DMS 273 treated with DMSO at 0.1 percent for 48 hours (cell line): ENCODE results near the gene CDK6.
"Not testable (repeated sequence)": the region's sequence is repeated elsewhere in the genome, so short reads cannot be mapped to it uniquely, and the experiment has no call there.

Experiments used
- DNase-seq: peaks from one replicate; lab custom pipeline; 2025; lab: John Stamatoyannopoulos, UW

The CDK6 gene

DNA sequence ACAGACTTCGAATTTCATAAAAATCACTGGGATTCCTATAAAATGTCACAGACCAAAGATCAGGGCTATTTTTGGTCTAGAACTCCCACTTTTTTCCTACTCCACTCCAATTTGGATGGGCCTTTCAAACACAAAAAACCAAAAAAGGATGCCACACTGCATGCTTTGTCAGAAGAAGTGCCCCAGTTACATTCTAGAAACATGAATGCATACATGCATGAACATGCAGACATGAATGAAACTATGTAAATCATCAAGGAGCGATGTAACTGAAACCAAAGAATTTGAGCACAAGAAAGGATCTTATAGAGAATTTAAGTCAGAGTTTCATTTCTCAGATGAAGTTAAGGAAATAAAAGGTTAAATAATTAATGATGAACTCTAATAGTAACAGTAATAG is 214.3 kb downstream of the CDK6 start:
- DNase-seq, result no peak

DNA sequence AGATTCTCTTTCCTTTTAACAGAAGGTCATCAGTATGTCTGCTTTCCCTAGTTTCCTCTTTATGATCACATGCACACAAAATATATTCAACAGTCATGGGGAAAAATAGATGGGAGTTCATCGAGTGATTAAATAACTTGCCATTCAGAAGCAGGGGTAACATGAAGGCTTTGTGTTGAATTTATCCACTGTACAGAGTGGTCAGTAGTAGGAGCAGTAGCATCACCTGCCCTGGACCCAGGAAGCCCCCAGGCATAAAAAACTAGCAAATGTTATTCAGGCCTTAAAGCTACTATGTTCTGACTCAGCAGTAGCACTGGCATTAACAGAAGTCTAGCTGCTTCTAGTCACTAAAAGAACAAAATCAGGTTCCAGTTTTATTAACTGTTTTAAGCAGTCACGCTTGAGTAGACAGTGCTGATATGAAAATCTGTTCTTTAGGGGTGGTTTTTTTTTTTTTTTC is 214.8 kb downstream of the CDK6 start:
- no peak for DNase-seq

DNA sequence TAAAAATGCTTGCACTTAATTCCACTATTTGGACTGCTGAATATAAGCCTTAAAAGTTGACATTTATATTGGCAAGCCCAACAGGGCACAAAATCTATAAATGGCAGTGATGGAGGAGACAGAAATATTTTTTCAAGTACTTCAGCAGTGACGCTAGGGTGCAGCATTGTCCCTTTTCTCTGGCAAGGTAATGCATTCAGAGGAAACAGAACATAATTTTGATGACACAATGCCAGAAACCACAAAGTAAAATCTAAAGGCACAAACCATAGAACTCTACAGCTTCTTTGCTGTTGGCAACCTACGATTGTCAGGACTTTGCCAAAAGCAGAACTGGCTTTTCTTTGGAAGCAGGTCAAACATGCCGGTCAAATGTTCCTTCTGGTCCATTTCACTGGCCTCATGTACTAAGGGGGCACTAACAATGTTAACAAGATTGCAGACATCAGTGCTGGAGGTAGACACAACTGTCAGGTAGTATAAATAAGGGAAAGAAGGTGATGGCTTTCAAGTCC is 215.3 kb downstream of the CDK6 start:
- peak; percentile 85 for DNase-seq

DNA sequence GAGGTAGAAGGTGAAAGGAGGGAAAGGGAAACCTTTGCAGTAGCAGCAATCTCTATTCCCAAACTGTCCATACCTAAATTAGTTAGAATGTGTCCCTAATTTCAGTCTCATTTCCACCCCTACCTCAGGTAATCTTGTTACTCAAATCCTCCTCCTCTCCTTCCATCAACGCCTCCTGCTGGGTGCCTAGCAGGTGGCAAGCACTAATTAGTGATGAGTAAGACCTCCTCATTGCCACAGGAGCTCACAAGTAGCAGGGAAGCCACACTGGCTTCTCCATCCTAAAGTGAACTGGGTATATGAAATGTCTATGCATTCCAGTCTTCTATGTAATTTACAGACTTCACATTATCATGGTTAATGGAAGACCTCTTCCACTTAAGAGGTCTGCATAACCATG is 220.5 kb downstream of the CDK6 start:
- DNase-seq, result no peak

DNA sequence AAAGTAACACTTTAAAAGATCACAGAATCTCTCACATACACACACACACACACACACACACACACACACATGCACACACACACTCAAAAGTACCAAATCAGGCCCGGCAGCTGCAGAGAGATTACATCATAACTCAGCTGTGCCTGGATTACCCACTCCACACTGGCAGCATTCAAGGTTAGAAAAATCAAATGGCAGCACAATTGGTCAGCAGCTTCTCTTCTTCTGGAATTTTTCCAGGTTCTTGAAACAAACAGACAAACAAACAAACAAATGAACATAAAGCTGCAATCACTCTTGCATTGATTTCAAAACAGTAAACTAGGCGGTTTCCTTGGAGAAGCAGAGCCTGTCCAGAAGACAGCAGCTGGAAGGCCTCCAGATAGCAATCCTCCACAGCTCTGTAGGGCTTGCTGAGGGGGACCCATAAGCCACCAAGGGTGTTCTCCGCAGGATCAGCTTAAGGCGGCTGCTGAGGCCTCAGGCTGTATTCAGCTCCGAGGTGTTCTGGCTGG is 221.7 kb downstream of the CDK6 start:
- DNase-seq, result no peak

DNA sequence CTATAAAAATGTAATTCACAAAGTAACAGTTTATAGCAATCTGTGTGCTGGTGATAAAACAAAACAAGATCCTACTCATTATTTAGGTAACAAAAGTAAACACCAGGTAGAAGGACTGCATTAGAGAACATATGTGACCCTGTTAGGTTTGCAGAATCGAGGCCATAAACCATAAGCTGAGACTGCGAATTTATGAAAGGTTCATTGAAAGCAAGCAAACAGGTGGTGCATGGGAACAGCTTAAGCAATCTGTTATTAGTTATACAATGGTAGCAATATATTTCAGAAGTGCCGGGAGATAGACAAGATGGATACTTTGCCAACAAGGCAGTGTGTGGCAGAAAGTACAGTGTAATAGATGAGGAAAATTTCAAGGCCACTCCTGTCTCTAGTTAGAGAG is 222.7 kb downstream of the CDK6 start:
- no peak for DNase-seq

DNA sequence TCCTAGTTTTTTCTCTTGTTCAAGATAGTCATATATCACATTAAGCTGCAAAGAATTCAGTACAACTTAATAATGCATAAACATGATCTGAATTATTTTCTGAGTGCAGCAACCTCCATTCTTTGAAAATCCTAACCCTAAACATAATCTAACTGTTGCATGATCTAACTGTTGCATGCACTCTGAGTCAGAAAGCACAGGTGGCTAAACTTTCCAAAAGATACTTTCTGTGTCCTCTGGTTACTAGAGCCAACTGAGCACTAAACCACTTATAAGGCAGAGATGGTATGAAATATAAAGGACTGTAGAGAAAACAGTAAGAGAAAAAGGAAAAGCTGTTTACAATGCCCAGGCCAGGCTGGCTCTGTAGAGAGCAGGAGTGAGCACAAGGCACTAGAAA is 223.2 kb downstream of the CDK6 start:
- DNase-seq, result no peak

DNA sequence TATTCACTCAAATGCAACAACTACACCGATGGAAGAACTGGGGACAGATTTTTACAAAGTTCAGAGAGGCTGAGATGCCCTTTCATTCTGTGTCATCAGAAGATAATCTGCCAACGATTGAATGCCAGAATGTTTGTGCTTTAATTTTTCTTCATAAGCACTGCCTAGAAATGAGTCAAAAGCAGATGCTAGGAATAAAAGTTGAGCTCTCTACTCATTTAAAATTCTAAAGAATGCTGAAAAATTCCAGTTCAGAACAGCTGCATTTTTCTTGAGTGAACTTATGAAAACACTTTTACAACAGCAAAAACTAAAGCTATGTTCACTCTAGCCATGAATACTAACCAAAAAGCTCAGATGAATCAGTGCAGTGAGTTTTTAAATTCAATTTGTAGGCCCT is 223.9 kb downstream of the CDK6 start:
- DNase-seq, result no peak

DNA sequence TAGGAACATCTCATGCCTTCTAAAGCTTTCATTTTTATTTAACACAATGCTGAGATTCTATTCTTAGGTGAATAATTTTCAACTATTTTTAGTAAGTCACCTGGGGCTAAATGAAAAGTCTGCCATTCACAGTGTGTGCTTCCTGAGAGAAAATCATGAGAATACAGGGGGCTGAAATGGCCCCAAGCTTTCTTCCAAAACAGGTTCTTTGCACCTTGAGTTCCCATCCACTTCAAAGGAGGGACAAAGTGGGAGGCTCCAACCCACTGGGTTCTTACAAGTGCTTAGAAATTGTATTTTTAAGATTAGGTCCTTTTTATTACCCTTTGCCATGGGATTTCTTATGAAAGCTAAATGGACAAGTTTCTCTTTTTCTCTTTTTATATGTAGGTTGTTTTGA is 224.6 kb downstream of the CDK6 start:
- no peak for DNase-seq

DNA sequence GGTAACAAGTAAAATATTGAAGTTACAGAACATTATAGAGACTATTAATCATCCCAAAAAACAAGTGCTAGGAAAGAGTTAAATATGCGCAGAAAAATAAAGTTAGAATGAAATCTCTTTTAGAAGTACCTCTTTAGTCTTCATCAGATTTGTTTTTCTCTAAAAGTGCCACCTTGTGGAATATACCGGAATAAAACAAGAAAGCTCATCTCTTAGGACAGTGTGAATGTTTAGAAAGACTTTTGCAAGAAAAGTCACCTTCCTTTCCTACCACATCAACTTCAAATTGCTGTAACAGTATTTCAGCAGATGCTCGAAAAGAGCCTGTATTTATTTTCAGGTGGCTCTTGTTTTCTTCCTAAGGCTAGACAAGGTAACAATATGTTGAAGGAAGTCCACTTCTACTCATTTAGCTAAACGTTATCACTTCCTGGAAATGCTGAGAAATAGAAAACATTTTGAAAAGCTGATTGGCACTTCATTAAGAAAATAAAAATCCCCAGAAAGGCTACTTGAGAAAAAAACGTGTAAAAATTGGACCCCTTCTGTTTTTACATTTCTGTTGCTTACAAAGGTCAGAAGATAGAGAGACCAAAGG is 226.4 kb downstream of the CDK6 start:
- DNase-seq, result no peak

DNA sequence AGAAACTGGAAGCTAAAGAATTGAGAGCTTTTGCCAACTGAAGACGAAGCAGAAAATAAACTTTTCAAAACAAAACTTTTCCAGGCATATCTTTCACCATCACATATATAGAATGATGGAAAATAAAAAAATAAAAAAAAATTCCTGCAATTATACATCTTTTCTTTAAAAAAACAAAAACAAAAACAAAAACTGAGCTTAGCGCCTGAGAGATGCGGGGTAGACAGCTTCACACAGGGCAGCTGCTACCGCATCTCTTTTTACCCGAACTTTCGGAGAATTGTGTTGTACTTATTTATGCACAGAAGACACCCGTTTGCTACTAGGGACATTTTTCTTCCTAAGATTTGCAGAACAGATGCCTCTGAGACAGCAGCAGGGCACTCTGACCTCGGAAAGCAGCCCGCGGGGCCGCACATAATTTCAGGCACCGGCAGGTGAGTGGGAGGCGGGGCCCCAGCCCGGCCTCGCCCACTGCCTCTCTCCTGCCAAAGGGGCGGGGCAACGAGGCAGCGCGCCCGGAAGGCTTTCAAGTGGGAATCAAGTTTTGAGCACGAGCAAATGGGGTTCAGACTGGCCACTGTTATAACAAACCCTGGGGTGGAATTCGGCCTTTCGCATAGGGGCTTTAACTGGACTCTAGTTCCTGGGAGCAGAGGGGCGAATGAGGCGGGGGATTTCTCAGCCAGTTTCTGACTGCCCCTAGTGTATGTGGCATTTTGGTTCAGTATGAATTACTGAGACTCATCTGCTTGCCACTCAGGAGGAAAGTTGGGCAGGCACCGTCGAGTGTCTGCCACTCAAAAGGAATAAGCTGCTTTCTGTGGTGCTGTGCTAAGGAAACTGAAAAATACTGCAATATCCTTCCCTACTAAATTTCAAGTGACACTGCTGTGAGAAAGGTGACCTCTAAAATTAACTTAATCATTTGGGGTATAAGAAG is 227.7 kb downstream of the CDK6 start:
- no peak for DNase-seq

DNA sequence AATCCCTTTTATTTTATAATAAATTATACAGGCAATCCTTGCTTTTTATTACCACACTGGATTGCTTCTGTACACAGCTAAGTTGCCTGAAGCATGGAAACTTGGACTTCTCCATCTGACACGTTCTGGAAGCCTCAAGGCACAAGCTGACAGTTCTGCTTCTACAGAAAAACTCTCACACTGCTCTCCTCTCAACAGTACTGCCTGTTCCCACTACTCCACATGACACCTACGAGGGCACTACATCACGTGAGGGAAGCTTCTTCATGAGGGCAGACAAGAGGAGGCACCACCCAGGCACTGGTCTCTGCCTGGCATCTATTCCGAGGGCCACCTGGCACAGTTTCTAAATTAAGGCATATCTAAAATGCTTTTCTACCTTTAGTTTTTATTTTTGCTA is 229.4 kb downstream of the CDK6 start:
- DNase-seq, result no peak

DNA sequence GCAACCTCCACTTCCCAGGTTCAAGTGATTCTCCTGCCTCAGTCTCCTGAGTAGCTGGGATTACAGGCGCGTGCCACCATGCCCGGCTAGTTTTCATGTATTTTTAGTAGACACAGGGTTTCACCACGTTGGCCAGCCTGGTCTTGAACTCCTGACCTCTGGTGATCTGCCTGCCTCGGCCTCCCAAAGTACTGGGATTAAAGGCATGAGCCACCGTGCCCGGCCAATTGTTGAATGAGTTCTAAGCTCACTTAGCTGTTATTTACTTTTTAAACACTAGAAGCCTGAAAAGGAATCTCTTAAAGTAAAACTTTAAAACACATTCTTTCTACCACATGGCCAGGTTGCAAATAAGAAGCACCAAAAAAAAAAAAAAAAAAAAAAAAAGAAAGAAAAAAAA is 231.9 kb downstream of the CDK6 start:
- not testable (repeated sequence) for DNase-seq

DNA sequence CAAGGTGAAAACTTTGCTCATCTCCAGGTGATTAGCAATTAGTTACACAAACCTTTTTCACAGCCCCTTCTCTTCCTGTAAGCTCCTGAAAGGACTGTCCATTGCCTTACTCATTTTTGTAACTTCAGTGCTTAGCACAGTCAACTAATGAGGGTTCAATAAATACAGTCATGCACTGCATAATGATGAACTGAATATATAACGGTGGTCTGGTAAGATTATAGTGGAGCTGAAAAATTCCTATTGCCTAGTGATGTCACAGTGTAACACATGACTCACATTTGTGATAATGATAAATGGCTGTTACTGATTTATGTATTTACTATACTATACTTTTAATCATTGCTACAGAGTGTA is 233.3 kb downstream of the CDK6 start:
- no peak for DNase-seq

DNA sequence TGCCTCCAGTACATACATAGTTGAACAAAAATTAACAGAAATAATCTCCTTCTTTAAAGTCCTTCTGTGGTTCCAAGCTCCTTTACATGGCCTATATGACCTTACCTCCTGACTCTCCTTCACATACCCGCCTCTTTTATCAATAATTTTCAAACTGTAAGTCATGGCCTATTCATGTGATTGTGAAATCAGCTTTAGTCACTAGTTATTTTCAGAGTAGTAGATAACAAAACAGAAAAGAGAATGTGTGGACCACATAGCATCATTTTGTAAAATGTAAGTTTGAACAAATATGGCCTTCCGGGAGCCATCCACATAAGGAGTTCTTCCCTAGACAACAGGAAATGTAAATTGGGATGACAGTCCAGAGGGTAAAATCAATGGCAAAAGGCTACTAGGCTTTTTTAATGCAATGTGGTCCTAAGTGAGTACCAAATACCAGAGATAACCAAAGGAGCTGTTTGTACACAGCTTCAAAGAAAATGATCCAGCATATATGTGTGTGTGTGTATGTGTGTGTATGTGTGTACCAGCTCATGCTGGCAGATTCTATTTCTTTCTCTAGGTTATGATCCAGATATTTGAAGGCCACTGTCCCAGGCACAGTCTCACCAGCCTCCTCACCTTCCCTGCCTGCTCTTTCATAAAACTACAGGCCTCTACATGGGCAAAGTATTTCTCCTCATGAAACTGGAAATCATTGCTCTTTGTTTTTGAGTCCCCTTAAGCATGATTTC is 233.9 kb downstream of the CDK6 start:
- no peak for DNase-seq

DNA sequence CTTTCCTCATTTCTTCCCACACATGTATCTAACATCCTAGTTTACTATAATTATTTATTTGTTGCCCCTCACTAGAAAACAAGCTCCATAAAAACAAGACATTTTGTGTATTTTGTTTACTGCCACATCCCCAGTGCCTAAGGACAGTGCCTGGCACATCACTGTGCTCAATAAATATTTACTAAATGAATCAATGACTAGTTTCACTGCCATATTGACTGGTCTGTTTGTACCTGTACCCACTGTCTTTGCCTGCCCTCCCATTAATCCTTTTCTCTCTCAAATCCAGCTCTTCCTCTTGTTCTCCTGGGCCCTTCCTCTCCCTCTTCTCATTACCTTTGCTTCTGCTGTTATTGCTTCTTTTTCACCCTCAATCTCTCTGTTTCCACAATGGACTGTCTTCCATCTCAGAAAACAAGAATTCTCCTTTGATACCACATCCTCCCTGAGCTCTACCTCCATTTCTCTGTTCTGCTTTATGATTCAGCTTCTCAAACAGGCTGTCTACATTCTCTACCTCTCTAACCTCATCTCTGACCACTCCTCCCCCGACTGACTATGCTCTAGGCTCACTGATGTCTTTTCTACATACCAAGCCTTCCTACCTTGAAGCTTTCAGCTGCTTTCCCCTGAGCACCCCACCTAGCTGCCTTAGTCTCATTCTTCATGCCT is 237.9 kb downstream of the CDK6 start:
- DNase-seq, result no peak

DNA sequence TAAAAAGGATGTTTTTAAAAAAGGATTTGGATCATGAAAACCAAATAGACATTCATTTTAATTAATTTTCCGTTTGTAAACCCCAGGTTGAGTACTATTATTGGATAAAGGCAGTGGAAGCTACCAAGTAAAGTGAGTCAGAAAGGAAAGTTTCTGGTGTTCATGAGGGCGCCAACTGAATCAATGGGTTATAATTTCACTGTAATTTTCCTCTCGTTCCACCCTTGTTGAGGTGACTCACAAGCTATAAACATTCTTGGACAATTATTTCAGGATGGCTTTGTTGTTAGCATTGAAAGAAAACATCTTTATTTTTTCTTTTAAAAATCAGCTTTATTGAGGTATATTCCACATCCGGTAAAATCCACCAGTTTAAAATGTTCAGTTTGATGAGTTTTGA is 241.1 kb downstream of the CDK6 start:
- no peak for DNase-seq

DNA sequence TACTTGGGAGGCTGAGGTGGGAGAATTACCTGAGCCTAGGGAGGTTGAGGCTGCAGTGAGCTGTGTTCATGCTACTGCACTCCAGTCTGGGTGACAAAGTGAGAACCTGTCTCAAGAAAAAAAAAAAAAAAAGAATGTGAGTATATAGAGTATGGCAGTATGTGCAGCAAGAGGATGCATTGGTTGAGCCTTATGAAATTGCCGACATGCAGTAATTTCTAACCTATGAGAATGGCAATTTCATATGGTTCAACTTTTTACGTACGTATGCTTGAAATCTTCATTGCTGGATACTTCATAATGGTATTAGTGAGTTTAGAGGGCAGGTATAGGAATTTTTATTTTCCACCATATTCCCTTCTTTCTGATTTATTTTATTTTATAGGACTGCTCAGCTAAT is 241.6 kb downstream of the CDK6 start:
- no peak for DNase-seq

DNA sequence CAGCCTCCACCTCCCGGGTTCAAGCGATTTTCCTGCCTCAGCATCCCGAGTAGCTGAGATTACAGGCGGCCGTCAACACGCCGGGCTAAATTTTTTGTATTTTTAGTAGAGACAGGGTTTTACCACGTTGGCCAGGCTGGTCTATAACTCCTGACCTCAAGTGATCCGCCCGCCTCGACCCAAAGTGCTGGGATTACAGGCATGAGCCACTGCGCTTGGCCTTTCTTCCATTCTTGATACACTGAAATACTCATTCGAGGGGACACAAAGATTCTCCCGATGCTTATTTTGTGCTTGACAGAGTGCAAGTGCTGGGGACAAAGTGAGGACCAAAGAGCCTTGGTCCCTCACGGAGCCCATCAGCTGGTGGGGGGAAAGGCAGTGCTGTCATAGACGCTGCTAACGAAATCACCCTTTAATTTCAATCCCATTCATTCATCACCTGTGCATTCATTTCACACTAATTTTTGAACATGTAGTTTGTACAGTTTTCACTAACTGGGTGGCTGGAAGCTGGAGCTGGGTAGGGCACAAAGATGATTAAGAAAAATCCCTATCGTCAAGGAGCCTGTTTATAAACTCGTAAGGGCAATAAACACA is 245.6 kb downstream of the CDK6 start:
- DNase-seq, result no peak

DNA sequence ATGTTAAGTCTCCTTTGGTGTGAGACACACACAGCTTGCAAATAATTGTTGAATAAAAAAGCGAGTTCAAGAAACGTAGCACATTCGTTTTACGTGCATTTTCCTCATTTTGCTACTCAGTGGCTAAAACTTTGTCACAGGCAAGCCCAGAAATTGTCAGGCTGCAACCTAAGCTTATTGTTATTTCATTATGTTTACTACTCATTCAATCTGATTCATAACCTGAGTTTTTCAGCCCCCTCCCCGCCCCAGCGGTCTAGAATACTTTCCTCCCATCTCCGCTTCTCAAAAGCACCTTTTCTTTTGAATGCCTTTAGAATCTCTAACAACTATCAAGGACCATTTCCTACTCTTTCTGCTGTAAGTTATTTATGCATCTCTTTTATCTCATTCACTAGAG is 247.3 kb downstream of the CDK6 start:
- DNase-seq, result no peak

DNA sequence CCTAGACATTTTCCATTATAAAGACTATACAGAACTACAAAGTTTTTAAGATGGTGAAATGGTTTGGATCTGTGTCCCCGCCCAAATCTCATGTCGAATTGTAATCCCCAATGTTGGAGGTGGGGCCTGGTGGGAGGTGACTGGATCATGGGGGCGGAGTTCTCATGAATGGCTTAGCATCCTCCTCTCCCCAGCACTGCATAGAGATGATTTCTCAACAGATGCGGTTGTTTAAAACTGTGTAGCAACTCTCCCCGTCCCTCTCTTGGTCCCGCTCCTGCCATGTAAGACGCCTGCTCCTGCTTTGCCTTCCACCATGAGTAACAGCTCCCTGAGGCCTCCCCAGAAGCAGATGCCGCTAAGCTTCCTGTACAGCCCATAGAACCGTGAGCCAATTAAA is 247.8 kb downstream of the CDK6 start:
- no peak for DNase-seq

DNA sequence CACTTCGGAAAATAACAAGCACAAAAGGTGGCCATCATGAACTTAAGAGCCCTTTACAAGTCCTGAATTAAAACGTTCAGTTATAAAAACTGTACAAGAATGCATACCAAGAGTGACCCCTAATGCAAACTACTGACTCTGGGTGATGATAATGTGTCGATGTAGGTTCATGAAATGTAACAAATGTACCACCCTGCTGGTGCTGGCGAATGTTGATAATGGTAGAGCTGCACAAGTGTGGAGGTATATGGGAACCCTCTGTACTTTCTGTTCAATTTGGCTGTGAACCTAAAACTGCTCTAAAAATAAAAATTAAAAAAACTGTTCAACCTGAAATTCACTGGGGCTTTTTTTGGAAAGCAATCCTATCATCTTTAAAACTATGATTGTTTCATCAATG is 249.5 kb downstream of the CDK6 start:
- DNase-seq, result no peak
